ENCODE data around the gene SRPK2.
"Not testable (repeated sequence)": the region's sequence is repeated elsewhere in the genome, so short reads cannot be mapped to it uniquely, and the experiment has no call there.

The SRPK2 gene

GRCh38 chr7:105284014-105284413 is 104.7 kb downstream of the SRPK2 start:
- H3K4me3 ChIP-seq (ENCODE audit: low read length) = no peak overlapping the region
- TF ChIP-seq ZNF274 (IDR thresholded peaks at IDR 0.05; ENCODE audit: low read depth, low read length) = no peak

GRCh38 chr7:105281966-105282365 is 106.8 kb downstream of the SRPK2 start:
- H3K4me3 ChIP-seq (ENCODE audit: low read length) = no peak overlapping the region
- no peak for TF ChIP-seq ZNF274 (IDR thresholded peaks at IDR 0.05; ENCODE audit: low read depth, low read length)

GRCh38 chr7:105279688-105280007 is 109.1 kb downstream of the SRPK2 start:
- 0 out of 2 replicates have a peak overlapping the region, but pooled peaks have one; percentile 49 for H3K4me3 ChIP-seq (ENCODE audit: low read length)
- TF ChIP-seq ZNF274 (IDR thresholded peaks at IDR 0.05; ENCODE audit: low read depth, low read length) = no peak

- no peak for TF ChIP-seq ZNF274 (IDR thresholded peaks at IDR 0.05; ENCODE audit: low read depth, low read length)
These were observed 109.6 kb downstream of the SRPK2 start for GRCh38 chr7:105278973-105279687.

GRCh38 chr7:105278565-105278964 is 110.2 kb downstream of the SRPK2 start:
- no peak overlapping the region for H3K4me3 ChIP-seq (ENCODE audit: low read length)
- TF ChIP-seq ZNF274 (IDR thresholded peaks at IDR 0.05; ENCODE audit: low read depth, low read length) = no peak

More at GRCh38 chr7:105278973-105279687, 109.6 kb downstream of the SRPK2 start:
- H3K4me3 ChIP-seq (ENCODE audit: low read length) = peak overlapping the region; percentile 49; the same call in 1 of the 2 replicates

- TF ChIP-seq ZNF274 (IDR thresholded peaks at IDR 0.05; ENCODE audit: low read depth, low read length) = no peak
- H3K4me3 ChIP-seq (ENCODE audit: low read length) = no peak overlapping the region
These were observed 111.4 kb downstream of the SRPK2 start for GRCh38 chr7:105277341-105277740.

- no peak overlapping the region for H3K4me3 ChIP-seq (ENCODE audit: low read length)
- no peak for TF ChIP-seq ZNF274 (IDR thresholded peaks at IDR 0.05; ENCODE audit: low read depth, low read length)
These were observed 118.6 kb downstream of the SRPK2 start for GRCh38 chr7:105270117-105270516.

- peak overlapping the region; percentile 31; the same call in 1 of the 2 replicates for H3K4me3 ChIP-seq (ENCODE audit: low read length)
- TF ChIP-seq ZNF274 (IDR thresholded peaks at IDR 0.05; ENCODE audit: low read depth, low read length) = no peak
These were observed 119.3 kb downstream of the SRPK2 start for GRCh38 chr7:105269397-105269796.

GRCh38 chr7:105268511-105269392 is 120.0 kb downstream of the SRPK2 start:
- no peak for TF ChIP-seq ZNF274 (IDR thresholded peaks at IDR 0.05; ENCODE audit: low read depth, low read length)
- H3K4me3 ChIP-seq (ENCODE audit: low read length) = peak overlapping the region; percentile 89

GRCh38 chr7:105268056-105268455 is 120.7 kb downstream of the SRPK2 start:
- no peak for TF ChIP-seq ZNF274 (IDR thresholded peaks at IDR 0.05; ENCODE audit: low read depth, low read length)
- H3K4me3 ChIP-seq (ENCODE audit: low read length) = peak overlapping the region; percentile 89

GRCh38 chr7:105267244-105267643 is 121.5 kb downstream of the SRPK2 start:
- no peak for TF ChIP-seq ZNF274 (IDR thresholded peaks at IDR 0.05; ENCODE audit: low read depth, low read length)
- H3K4me3 ChIP-seq (ENCODE audit: low read length) = peak overlapping the region; percentile 49

GRCh38 chr7:105264707-105265106 is 124.0 kb downstream of the SRPK2 start:
- H3K4me3 ChIP-seq (ENCODE audit: low read length) = no peak overlapping the region
- no peak for TF ChIP-seq ZNF274 (IDR thresholded peaks at IDR 0.05; ENCODE audit: low read depth, low read length)

GRCh38 chr7:105261689-105262088 is 127.0 kb downstream of the SRPK2 start:
- H3K4me3 ChIP-seq (ENCODE audit: low read length) = no peak overlapping the region
- TF ChIP-seq ZNF274 (IDR thresholded peaks at IDR 0.05; ENCODE audit: low read depth, low read length) = no peak

GRCh38 chr7:105260201-105260871 is 128.4 kb downstream of the SRPK2 start:
- H3K4me3 ChIP-seq (ENCODE audit: low read length) = not testable (repeated sequence)

GRCh38 chr7:105258919-105259318 is 129.8 kb downstream of the SRPK2 start:
- not testable (repeated sequence) for H3K4me3 ChIP-seq (ENCODE audit: low read length)
